GM12878 (cell line): ENCODE measurements around the gene NCKIPSD. TPM values are rescaled to one million over a fixed set of nuclear protein-coding genes. Genes with fewer than 3 reads are reported as not detected.

Source experiments
- BCL11A ChIP-seq: IDR thresholded peaks from 2 replicates; pipeline ENCODE4 v1.6.1; 2011; ENCODE audit warnings: low read depth, low read length
- BCLAF1 ChIP-seq: fragments of 450-650 bp; IDR thresholded peaks from 2 replicates; pipeline ENCODE4 v1.6.1; 2017; ENCODE audit warnings: antibody characterized with exemption, mild to moderate bottlenecking, moderate library complexity
- EZH2 ChIP-seq: IDR thresholded peaks from 2 replicates; pipeline ENCODE4 v1.6.1; 2012; ENCODE audit warnings: low read depth, mild to moderate bottlenecking, control low read depth, inconsistent platforms, low read length, borderline replicate concordance; ENCODE audit not compliant: control insufficient read depth
- KDM1A ChIP-seq: fragments of 200-600 bp; sonication (generic); IDR thresholded peaks from 2 replicates; pipeline ENCODE4 v1.6.1; 2016; ENCODE audit warnings: borderline replicate concordance
- LARP7 ChIP-seq: fragments of 450-650 bp; IDR thresholded peaks from 2 replicates; pipeline ENCODE4 v1.6.1; 2017; ENCODE audit warnings: mild to moderate bottlenecking
- MEF2A ChIP-seq: IDR thresholded peaks from 2 replicates; pipeline ENCODE4 v1.6.1; 2011; ENCODE audit warnings: low read depth, mild to moderate bottlenecking, low read length, moderate library complexity; ENCODE audit not compliant: insufficient read depth
- PAX5 ChIP-seq: IDR thresholded peaks from 2 replicates; pipeline ENCODE4 v1.6.1; 2011; ENCODE audit warnings: low read depth, low read length, borderline replicate concordance
- RELB ChIP-seq: fragments of 450-650 bp; IDR thresholded peaks from 2 replicates; pipeline ENCODE4 v1.6.1; 2017; ENCODE audit warnings: low read depth, mild to moderate bottlenecking, moderate library complexity
- RUNX3 ChIP-seq: IDR thresholded peaks from 2 replicates; pipeline ENCODE4 v1.6.1; 2012; ENCODE audit warnings: low read length, inconsistent platforms
- SUPT20H ChIP-seq: IDR thresholded peaks from 2 replicates; pipeline ENCODE4 v1.6.1; 2011; ENCODE audit warnings: low read depth, mild to moderate bottlenecking, low read length, moderate library complexity, borderline replicate concordance; ENCODE audit not compliant: control insufficient read depth
- TBL1XR1 ChIP-seq: IDR thresholded peaks from 2 replicates; pipeline ENCODE4 v1.6.1; 2012; ENCODE audit warnings: low read depth, low read length, improper control_type of control experiment
- ZNF24 ChIP-seq: fragments of 450-650 bp; IDR thresholded peaks from 2 replicates; pipeline ENCODE4 v1.6.1; 2017; ENCODE audit warnings: antibody characterized with exemption, mild to moderate bottlenecking
- ZNF622 ChIP-seq: fragments of 450-650 bp; IDR thresholded peaks from 2 replicates; pipeline ENCODE4 v1.6.1; 2017; ENCODE audit warnings: mild to moderate bottlenecking, inconsistent platforms
- polyA plus RNA-seq, 11 experiments: library from polyadenylated mRNA; depleted of rRNA in 4 of 11; unstranded in 6 of 11; stranded (reverse) in 5 of 11; fragments of >200 nt; fragmentation: Nextera tagmentation in 4 of 11; fragmentation: Illumina TruSeq in 1 of 11; extraction: Ambion mirVana in 4 of 11; extraction: Trizol in 1 of 11; gene quantifications; 1 replicate in 1 of 11; 2 replicates in 10 of 11; pipeline versions ENCODE4 v1.2.1 to v1.2.3, GENCODE V29; 2011 to 2016; ENCODE audit warnings: inconsistent platforms in 2 of 11, missing spikeins in 2 of 11, low read depth in 1 of 11
- total RNA-seq, 4 experiments: library from RNA; depleted of rRNA in 3 of 4; stranded (reverse); fragments of >200 nt in 3 of 4; fragmentation: Illumina TruSeq in 1 of 4; extraction: Trizol in 1 of 4; gene quantifications; 2 replicates each; pipeline versions ENCODE4 v1.2.1 to v1.2.3, GENCODE V29; 2013 to 2021
- TF ChIP-seq, protein P1 (sequence below): fragments of 450-650 bp; IDR thresholded peaks from 2 replicates; pipeline ENCODE4 v1.6.1; 2016; ENCODE audit warnings: mild to moderate bottlenecking
- TF ChIP-seq, protein P2 (sequence below): fragments of 450-650 bp; formaldehyde crosslinking; IDR thresholded peaks from 2 replicates; pipeline ENCODE4 v1.5.0; 2022; ENCODE audit warnings: mild to moderate bottlenecking, missing genetic modification characterization
- TF ChIP-seq, protein P3 (sequence below): IDR thresholded peaks from 2 replicates; pipeline ENCODE4 v1.6.1; 2012; ENCODE audit warnings: mild to moderate bottlenecking, low read depth, low read length

The NCKIPSD gene
- total and polyA plus RNA-seq, 10 of the 15 experiments (the other 5 are each of a cell fraction or from before 2014, with no cell fraction given) = 0.93 to 31.6 (median 15.2) TPM

DNA sequence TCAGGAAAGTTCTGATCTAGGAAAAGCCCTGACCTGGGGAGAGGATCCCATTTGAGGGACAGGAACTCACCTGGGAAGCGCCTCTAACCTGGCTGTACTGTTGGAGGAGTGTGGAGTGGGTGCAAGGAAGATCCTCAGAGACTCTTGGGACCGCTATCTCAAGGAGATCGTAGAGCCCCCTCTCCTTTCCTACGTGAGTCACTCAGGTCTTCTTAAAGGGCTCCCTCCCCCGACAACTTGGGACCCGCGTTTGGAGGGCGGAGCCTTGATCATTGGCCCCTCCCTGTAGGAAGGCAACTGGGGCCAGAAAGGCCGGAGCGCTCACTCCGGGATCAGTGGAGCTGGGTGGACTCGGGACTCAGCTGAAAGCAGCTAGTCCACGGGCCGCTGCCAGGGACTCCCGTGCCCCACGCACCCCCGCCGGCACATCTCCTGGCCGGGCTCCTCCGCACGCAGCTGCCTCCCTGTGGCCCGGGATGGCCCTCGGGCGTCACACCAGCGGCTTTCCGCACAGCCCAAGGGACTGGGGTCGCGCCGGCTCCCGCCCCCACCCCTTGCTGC is 51.0 kb downstream of the NCKIPSD start (continued):
- TF ChIP-seq PAX5 (no peak), ZNF24 (no peak), RUNX3 (no peak), MEF2A (no peak), BCLAF1 (no peak), BCL11A (no peak), TBL1XR1 (no peak), RELB (no peak), EZH2 (no peak), SUPT20H (no peak), ZNF622 (no peak), LARP7 (peak; percentile 48; the same call in 1 of the 2 replicates), KDM1A (no peak)
- TF ChIP-seq, protein P1, sequence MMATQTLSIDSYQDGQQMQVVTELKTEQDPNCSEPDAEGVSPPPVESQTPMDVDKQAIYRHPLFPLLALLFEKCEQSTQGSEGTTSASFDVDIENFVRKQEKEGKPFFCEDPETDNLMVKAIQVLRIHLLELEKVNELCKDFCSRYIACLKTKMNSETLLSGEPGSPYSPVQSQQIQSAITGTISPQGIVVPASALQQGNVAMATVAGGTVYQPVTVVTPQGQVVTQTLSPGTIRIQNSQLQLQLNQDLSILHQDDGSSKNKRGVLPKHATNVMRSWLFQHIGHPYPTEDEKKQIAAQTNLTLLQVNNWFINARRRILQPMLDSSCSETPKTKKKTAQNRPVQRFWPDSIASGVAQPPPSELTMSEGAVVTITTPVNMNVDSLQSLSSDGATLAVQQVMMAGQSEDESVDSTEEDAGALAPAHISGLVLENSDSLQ = 0 out of 2 replicates have a peak, but pooled peaks have one; percentile 31
- TF ChIP-seq, protein P2, sequence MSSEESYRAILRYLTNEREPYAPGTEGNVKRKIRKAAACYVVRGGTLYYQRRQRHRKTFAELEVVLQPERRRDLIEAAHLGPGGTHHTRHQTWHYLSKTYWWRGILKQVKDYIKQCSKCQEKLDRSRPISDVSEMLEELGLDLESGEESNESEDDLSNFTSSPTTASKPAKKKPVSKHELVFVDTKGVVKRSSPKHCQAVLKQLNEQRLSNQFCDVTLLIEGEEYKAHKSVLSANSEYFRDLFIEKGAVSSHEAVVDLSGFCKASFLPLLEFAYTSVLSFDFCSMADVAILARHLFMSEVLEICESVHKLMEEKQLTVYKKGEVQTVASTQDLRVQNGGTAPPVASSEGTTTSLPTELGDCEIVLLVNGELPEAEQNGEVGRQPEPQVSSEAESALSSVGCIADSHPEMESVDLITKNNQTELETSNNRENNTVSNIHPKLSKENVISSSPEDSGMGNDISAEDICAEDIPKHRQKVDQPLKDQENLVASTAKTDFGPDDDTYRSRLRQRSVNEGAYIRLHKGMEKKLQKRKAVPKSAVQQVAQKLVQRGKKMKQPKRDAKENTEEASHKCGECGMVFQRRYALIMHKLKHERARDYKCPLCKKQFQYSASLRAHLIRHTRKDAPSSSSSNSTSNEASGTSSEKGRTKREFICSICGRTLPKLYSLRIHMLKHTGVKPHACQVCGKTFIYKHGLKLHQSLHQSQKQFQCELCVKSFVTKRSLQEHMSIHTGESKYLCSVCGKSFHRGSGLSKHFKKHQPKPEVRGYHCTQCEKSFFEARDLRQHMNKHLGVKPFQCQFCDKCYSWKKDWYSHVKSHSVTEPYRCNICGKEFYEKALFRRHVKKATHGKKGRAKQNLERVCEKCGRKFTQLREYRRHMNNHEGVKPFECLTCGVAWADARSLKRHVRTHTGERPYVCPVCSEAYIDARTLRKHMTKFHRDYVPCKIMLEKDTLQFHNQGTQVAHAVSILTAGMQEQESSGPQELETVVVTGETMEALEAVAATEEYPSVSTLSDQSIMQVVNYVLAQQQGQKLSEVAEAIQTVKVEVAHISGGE (CRISPR knock-in tag) = no peak
- TF ChIP-seq, protein P3, sequence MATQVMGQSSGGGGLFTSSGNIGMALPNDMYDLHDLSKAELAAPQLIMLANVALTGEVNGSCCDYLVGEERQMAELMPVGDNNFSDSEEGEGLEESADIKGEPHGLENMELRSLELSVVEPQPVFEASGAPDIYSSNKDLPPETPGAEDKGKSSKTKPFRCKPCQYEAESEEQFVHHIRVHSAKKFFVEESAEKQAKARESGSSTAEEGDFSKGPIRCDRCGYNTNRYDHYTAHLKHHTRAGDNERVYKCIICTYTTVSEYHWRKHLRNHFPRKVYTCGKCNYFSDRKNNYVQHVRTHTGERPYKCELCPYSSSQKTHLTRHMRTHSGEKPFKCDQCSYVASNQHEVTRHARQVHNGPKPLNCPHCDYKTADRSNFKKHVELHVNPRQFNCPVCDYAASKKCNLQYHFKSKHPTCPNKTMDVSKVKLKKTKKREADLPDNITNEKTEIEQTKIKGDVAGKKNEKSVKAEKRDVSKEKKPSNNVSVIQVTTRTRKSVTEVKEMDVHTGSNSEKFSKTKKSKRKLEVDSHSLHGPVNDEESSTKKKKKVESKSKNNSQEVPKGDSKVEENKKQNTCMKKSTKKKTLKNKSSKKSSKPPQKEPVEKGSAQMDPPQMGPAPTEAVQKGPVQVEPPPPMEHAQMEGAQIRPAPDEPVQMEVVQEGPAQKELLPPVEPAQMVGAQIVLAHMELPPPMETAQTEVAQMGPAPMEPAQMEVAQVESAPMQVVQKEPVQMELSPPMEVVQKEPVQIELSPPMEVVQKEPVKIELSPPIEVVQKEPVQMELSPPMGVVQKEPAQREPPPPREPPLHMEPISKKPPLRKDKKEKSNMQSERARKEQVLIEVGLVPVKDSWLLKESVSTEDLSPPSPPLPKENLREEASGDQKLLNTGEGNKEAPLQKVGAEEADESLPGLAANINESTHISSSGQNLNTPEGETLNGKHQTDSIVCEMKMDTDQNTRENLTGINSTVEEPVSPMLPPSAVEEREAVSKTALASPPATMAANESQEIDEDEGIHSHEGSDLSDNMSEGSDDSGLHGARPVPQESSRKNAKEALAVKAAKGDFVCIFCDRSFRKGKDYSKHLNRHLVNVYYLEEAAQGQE = no peak
